Measurements from ENCODE around the gene TBC1D10A. TPM values are rescaled to one million over a fixed set of nuclear protein-coding genes. Genes with fewer than 3 reads are reported as not detected.

The TBC1D10A gene
- total and polyA plus RNA-seq, 8 donors, result 4.0 to 19.4 (median 7.6) TPM

DNA sequence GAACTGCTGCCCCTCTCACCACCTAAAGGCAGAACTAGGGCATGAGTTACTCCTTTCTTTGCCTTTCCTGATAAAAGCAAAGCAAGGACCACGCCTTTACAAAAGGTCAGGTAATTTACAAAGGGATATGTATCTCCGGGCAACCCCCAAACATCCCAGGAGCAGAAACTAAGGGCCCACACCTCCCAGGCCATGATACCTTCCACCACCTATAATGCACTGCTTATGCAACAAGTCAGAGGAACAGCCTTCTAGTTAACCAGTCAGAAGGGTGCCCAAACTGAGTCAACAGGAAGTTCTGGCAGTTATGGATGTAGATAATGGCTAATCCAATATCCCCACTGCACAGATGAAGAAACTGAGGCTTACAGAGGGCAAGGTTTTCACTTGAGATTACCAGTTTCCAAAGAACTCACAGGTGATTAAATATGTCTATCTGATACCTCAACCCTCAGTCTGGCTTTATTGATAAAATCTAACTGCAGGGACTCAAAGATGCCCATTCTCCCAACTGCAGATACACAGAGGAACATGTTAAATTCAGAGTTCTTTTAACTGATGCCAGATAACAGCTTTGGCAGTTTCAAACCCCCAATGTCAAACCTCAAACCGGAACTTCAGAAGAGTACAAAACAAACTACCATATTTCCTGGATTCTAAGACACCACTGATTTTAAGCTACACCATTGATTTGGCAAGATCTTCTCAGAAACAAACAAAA is 20.7 kb downstream of the TBC1D10A start:
- H3K27ac ChIP-seq, result peak overlapping the region in 3 of 4 donors; percentile 44 to 76 (median 68)
- H3K27me3 ChIP-seq, result no peaks in the 10 kb centered on the region
- WGBS, 2 donors, result 52 to 68% methylated on average over 3 of the region's 3 CpGs
- peak overlapping the region in 1 of 4 donors; percentile 3 for H3K4me3 ChIP-seq
- peaks cover 32 to 83% (median 43%) of the 10 kb centered on the region in 3 donors for H3K4me1 ChIP-seq
- intact Hi-C loops (cut with DNase I), result no loop called here
- TF ChIP-seq, protein P1, sequence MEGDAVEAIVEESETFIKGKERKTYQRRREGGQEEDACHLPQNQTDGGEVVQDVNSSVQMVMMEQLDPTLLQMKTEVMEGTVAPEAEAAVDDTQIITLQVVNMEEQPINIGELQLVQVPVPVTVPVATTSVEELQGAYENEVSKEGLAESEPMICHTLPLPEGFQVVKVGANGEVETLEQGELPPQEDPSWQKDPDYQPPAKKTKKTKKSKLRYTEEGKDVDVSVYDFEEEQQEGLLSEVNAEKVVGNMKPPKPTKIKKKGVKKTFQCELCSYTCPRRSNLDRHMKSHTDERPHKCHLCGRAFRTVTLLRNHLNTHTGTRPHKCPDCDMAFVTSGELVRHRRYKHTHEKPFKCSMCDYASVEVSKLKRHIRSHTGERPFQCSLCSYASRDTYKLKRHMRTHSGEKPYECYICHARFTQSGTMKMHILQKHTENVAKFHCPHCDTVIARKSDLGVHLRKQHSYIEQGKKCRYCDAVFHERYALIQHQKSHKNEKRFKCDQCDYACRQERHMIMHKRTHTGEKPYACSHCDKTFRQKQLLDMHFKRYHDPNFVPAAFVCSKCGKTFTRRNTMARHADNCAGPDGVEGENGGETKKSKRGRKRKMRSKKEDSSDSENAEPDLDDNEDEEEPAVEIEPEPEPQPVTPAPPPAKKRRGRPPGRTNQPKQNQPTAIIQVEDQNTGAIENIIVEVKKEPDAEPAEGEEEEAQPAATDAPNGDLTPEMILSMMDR (IDR thresholded peaks at IDR 0.05), result no peak
- no peak for ATAC-seq
- DNase-seq, result no peak
- FAIRE-seq, result no peak
- H3K9me3 ChIP-seq, result no peaks in the 10 kb centered on the region
- no peaks in the 10 kb centered on the region for H3K36me3 ChIP-seq

DNA sequence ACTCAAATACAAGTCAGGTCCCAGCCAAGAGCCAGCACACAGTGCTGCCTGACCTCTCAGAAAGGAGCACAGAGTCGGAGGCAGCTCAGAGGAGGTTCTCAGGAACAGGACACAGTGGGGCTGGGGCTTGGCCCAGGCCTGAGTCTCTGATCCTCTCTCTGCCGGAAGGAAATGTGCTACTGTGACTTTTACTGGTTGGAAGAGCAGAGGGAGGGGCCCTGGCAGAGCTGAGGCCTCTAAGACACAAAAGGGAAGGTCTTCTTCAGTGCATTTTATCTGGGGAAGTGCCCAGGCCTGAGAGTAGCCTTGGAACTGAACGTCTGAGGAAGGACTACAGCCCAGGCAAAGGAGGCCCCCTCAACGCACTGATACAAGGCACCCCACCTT is 21.2 kb downstream of the TBC1D10A start:
- intact Hi-C loops (cut with DNase I), result no loop called here
- no peak for FAIRE-seq
- peak in 3 of 4 donors; percentile 28 to 40 (median 33) for ATAC-seq
- H3K9me3 ChIP-seq, result no peaks in the 10 kb centered on the region
- 41 to 50% methylated on average over 4 of the region's 4 CpGs for WGBS, 2 donors
- H3K36me3 ChIP-seq, result no peaks in the 10 kb centered on the region
- peaks cover 26 to 78% (median 37%) of the 10 kb centered on the region in 3 donors for H3K4me1 ChIP-seq
- no peaks in the 10 kb centered on the region for H3K27me3 ChIP-seq
- H3K27ac ChIP-seq, result peak overlapping the region in 3 of 4 donors; percentile 44 to 76 (median 68)
- H3K4me3 ChIP-seq, result peak overlapping the region in 1 of 4 donors; percentile 3
- TF ChIP-seq, protein P1 (IDR thresholded peaks at IDR 0.05), result no peak
- no peak for DNase-seq

DNA sequence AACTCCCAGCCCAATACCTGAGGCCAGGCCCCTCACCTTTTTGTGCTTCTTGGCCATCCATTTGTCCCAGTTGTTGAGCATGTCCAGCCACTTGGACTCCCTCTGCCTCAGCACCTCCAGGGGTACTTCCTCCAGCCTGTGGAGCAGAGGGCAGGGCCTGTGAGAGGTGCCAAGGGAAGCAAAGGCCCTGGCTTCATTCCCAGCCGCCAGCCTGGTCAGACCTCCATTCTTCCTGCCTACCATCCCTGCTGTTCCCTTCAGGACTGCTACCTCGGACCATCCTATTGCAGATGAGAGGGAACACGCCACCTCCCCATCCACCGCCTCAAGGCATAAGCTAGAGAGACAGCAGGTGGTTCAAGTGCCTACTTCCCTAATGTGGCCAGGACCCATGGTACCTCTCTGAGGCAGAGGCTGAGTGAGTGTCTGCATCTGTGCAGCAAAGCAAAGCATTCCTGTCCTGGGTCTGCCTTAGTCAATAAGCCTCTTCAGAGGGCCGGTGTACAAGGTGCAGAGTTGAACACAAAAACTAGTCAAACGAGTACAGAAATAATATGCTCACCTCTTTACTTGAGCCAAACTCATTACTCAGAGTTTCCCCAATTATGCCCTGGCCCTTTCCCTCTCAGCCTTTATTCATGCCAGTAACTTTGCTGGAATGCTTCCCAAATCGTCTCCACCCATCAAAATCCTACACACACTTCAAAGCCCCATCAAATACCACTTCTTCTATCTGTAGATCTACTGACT is 22.1 kb downstream of the TBC1D10A start:
- TF ChIP-seq, protein P1 (IDR thresholded peaks at IDR 0.05), result no peak
- H3K4me1 ChIP-seq, result peaks cover 18 to 69% (median 29%) of the 10 kb centered on the region in 3 donors
- H3K27me3 ChIP-seq, result no peaks in the 10 kb centered on the region
- H3K27ac ChIP-seq, result peak overlapping the region in 3 of 4 donors; percentile 44 to 76 (median 68)
- ATAC-seq, result peak; percentile 22 to 54 (median 38)
- 56 to 64% methylated on average over 7 of the region's 7 CpGs for WGBS, 2 donors
- H3K36me3 ChIP-seq, result no peaks in the 10 kb centered on the region
- intact Hi-C loops (cut with DNase I), result no loop called here
- no peak overlapping the region for H3K4me3 ChIP-seq
- H3K9me3 ChIP-seq, result no peaks in the 10 kb centered on the region
- no peak for FAIRE-seq
- DNase-seq, result no peak

GRCh38 chr22:30302810-30303138 is 24.0 kb downstream of the TBC1D10A start:
- ATAC-seq, result no peak
- FAIRE-seq, result no peak
- Histone ChIP-seq H3K4me1 (peaks cover 10 to 57% (median 16%) of the 10 kb centered on the region in 3 donors), H3K27ac (peak overlapping the region in 2 of 4 donors; percentile 62 to 76), H3K27me3 (no peaks in the 10 kb centered on the region), H3K4me3 (no peak overlapping the region), H3K36me3 (no peaks in the 10 kb centered on the region), H3K9me3 (no peaks in the 10 kb centered on the region)
- TF ChIP-seq, protein P1 (IDR thresholded peaks at IDR 0.05), result no peak
- intact Hi-C loops (cut with DNase I), result no loop called here
- 74 to 78% methylated on average over 5 of the region's 5 CpGs for WGBS, 2 donors
- DNase-seq, result no peak

Data from pancreas (tissue), 10 donors.